Activated effector memory CD4-positive, alpha-beta T cell treated with anti-CD3 and anti-CD28 coated beads, Interleukin-2, amount 50 U/mL, for 16 hours (primary cell): ENCODE results near the gene ATG4D.
A peak's percentile ranks its signal among the peaks of the same experiment; 100 is the strongest.
"Not testable (repeated sequence)": the region's sequence is repeated elsewhere in the genome, so short reads cannot be mapped to it uniquely, and the experiment has no call there.

Source experiments
- DNase-seq: peaks from one replicate; pipeline ENCODE4 v3.0.0-alpha.2; 2020

ATG4D gene

GRCh38 chr19:10553087-10553667, 9.5 kb downstream of the ATG4D start:
- no peak for DNase-seq

GRCh38 chr19:10553943-10554381, 10.3 kb downstream of the ATG4D start:
- peak; percentile 76 for DNase-seq

- no peak for DNase-seq
These were observed 11.3 kb downstream of the ATG4D start for GRCh38 chr19:10554760-10555609.

DNA sequence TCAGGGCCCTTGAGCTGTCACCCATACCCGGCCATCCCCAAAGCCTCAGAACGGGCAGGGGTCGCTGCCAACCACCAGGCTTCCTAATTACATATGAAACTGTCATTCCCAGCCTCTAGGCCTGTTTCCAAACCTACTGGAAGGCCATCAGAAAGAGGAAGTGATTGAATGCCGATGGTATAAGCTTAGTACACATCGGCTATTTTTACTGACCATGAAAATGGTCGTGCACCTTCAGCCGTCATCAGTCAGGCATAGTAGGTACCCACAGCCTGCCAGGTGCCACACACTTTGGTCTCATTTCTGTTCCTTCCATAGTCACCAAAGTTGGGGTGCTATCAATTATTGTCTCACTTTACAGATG, 11.9 kb downstream of the ATG4D start:
- DNase-seq: no peak

DNA sequence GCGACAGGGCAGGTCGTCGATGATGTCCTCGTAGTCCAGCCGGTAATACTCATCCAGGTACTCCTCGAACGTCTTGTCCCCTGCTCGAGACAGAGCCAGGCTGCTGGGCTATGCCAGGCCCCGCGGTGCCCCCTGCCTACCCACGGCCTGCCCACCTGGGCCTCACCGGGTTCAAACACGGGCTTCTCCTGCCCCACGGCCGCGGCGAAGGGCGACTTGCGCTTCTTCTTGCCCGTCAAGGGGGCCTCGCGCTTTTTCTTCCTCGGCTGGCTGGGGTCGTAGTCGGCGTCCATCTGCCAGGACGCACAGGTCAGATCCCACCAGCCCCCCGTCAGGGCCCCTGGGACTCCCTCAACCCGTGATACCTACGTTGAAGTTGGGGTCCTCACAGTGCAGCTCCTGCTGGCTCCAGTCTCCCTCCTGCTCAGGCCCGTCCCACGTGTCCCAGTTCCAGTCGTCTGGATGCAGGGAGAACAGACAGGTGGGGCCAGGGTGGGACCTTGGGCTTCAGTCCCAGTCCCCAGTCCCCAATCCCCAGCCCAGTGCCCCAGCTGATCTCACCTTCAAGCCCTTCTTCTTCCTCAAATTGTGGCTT, 14.0 kb downstream of the ATG4D start:
- no peak for DNase-seq

GRCh38 chr19:10560154-10560553, 16.4 kb downstream of the ATG4D start:
- no peak for DNase-seq

DNA sequence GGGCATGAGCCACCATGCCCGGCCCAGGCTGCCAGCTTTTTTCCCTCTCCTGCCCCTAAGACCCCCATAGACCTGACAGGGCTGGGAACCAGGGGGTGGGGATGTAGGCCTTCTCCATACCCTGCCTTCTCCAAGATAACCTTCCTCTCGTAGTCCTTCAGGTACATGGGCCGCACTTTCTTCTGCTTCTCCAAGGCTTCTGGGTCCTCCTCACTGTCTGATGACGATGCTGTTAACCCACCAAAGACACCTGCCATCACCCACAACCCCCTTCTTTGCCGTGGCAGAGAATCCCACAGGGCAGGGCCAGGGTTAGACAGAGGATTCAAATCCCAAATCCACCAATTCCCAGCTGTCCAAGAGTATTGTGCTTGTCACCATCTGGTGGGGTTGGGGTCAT, 18.9 kb downstream of the ATG4D start:
- DNase-seq: no peak

DNA sequence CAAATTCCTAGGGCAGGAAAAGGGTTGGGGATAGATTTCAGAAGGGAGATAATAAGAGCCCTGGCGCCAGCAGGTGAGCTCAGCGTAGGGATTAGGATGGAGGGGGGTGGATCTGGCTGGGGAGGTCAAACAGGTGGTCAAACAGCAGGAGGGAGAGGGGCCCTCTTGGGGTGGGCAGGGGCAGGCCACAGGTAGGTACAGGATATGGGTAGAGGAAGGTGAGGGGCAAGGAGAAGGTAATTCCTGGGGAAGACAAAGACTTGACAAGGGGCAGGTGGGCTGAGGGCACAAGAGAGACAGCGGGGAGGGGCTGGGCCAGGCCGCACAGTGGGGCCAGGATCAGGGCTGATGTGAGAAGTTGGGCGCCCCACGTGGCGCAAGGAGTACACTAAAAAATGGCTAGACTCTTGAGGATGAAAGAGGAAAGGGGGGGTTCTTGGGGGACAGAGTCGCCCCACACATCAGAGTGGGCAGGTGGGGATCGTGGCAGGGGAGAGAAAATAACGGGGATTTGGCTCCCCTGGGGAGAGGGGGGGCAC, 21.4 kb downstream of the ATG4D start:
- DNase-seq: peak; percentile 83

GRCh38 chr19:10565567-10566407, 22.1 kb downstream of the ATG4D start, which contains the start of gene KRI1:
KRI1 (minus strand) TSS chr19:10566010; CDS start chr19:10565999, 11 bp downstream.
- DNase-seq: peak; percentile 99

GRCh38 chr19:10566408-10566657, 22.6 kb downstream of the ATG4D start:
- DNase-seq: no peak

GRCh38 chr19:10566658-10567410, 23.1 kb downstream of the ATG4D start:
- DNase-seq: peak; percentile 81

GRCh38 chr19:10567656-10568055, 24.0 kb downstream of the ATG4D start:
- DNase-seq: no peak

- peak; percentile 86 for DNase-seq
These were observed 24.5 kb downstream of the ATG4D start for GRCh38 chr19:10568062-10568825.

DNA sequence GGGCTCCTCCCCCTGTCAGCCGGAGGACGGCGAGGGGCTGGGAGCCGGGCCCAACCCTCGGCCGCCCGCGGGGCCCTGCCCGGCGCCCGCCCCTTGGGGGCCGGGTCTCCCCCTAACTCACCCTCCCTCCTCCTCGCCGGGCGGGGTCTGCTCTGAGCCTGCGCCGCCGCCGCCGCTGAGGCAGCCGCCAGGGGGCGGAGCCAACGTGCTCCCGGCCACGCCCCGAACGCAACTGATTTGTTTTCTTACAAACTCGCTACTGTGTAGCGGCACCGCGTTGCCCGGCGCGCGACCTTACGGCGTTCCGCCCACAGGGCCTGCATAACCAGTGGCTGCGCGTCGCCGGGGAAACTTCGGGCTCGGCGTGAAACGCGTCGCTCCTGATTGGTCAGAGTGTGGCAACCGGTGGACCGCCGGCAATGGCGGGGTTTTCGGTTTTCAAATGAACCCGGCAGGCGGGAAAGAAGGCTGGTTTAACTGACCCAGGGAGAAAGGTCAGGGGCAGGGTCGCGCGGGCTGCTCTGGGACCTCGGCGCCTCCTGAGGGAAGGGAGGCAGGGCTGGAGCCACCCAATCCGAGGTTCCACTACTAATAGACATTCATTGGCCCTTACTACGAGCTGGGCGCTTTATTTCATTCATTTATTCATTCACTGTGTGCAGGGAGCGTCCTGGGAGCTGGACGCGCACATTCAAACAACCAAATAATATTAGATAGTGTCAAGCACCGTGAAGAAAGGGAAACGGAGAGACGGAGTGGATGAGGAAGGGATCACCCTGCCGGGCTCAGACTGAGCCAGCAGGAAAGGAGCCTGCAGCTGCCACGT, 25.3 kb downstream of the ATG4D start, which contains the start of gene CDKN2D:
Gene CDKN2D, minus strand, starts transcription at position 154 of the 826 bp plus-strand sequence. CDS start 326 bp downstream, outside the sequence.
- peak; percentile 100 for DNase-seq

GRCh38 chr19:10573793-10574192, 30.1 kb downstream of the ATG4D start:
- not testable (repeated sequence) for DNase-seq

- DNase-seq: no peak
These were observed 30.8 kb downstream of the ATG4D start for GRCh38 chr19:10574462-10574861.

- no peak for DNase-seq
These were observed 31.5 kb downstream of the ATG4D start for GRCh38 chr19:10575011-10575716.

DNA sequence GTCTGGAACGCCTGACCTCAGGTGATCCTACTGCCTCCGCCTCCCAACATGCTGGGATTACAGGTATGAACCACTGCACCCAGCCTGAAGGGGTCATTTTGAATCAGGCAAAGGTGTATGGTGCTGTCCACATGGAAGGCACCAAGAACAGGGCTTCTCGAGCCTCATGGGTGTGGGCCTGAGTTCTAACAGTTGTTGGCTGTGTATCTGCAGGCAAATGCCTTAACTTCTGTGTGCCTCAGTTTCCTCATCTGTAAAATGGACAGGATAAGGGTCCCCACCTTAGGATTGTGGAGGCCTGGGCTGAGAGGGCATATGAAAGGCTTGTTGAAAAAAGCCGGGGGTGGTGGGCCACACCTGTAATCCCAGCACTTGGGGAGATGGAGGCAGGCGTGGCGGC, 34.2 kb downstream of the ATG4D start:
- DNase-seq: no peak

DNA sequence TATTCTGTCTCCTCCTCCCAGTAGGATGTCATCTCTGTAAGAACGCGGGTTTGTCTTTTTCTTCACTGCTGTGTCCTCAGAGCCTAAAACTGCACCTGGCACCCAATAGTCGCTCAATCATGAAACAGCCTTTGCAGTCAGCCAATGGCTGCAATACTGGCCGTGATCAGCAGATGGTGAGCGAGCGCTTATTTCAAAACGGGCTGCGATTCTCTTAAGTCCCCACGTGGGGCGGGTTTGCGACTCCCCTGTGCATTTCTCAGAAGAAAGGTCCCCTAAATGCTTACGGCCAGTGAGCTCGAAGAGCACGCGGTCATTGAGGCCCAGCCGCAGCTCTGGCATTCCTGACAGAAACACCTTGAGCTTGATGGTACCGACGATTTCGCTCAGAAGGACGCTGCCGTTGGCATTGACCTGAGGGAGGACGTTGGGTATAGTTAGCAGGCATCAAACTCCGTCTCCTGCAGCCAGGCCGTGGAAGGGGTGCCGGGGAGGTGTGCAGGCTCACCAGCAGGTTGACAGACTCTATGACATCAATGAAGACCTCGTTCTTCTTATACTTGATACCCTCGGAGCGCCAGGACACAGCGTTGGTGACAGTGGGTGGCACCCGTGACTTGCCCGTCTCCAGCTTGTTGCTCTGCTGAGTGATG, 37.4 kb downstream of the ATG4D start:
- DNase-seq: peak; percentile 94
